GM12875 (cell line): Measurements from ENCODE around the gene HMGCS1.
"Not testable (repeated sequence)": the region's sequence is repeated elsewhere in the genome, so short reads cannot be mapped to it uniquely, and the experiment has no call there.

Source experiments
- H3K4me3 ChIP-seq: one replicate; pipeline ENCODE4 v1.5.1; 2011; ENCODE audit warnings: low read depth, low read length, control low read depth
- CTCF ChIP-seq: IDR thresholded peaks from 2 replicates; pipeline ENCODE4 v1.5.1; 2011; ENCODE audit warnings: low read depth, mild to moderate bottlenecking, control low read depth, inconsistent platforms, low read length, moderate library complexity, borderline replicate concordance; ENCODE audit not compliant: insufficient read depth

HMGCS1 gene

GRCh38 chr5:43332401-43332800, 19.2 kb upstream of the HMGCS1 start:
- H3K4me3 ChIP-seq = no peak overlapping the region
- no peak for TF ChIP-seq CTCF

GRCh38 chr5:43325624-43326023, 12.4 kb upstream of the HMGCS1 start:
- H3K4me3 ChIP-seq = not testable (repeated sequence)

GRCh38 chr5:43323488-43323887, 10.3 kb upstream of the HMGCS1 start:
- not testable (repeated sequence) for H3K4me3 ChIP-seq

- TF ChIP-seq CTCF = no peak
- no peak overlapping the region for H3K4me3 ChIP-seq
Measured at GRCh38 chr5:43320846-43321245, 7.6 kb upstream of the HMGCS1 start.

GRCh38 chr5:43316421-43316820, 3.2 kb upstream of the HMGCS1 start:
- no peak overlapping the region for H3K4me3 ChIP-seq
- TF ChIP-seq CTCF = no peak

GRCh38 chr5:43315682-43316081, 2.5 kb upstream of the HMGCS1 start:
- H3K4me3 ChIP-seq = no peak overlapping the region
- no peak for TF ChIP-seq CTCF

- TF ChIP-seq CTCF = no peak
- H3K4me3 ChIP-seq = no peak overlapping the region
Measured at GRCh38 chr5:43315263-43315662, 2.1 kb upstream of the HMGCS1 start.

- no peak for TF ChIP-seq CTCF
Measured at GRCh38 chr5:43314724-43315123, 1.5 kb upstream of the HMGCS1 start.

More at GRCh38 chr5:43314724-43315123, 1.5 kb upstream of the HMGCS1 start:
- H3K4me3 ChIP-seq = no peak overlapping the region
